HFFc6 (cell line): Measurements from ENCODE around the gene DYNLRB2. TPM values are rescaled to one million over a fixed set of nuclear protein-coding genes. Genes with fewer than 3 reads are reported as not detected.
A peak's percentile ranks its signal among the peaks of the same experiment; 100 is the strongest.

Experiments used
- DNase-seq: peaks from one replicate; pipeline ENCODE4 v3.0.0-alpha.2; 2018
- H3K27ac Mint-ChIP-seq: 2 replicates; pipeline ENCODE4 v1.8.0; 2020; ENCODE audit warnings: mild to moderate bottlenecking, mixed read lengths
- H3K27me3 Mint-ChIP-seq: 2 replicates; pipeline ENCODE4 v1.8.0; 2021; ENCODE audit warnings: mild to moderate bottlenecking, moderate library complexity, mixed read lengths; ENCODE audit not compliant: insufficient read depth
- H3K36me3 Mint-ChIP-seq: 2 replicates; pipeline ENCODE4 v1.8.0; 2021; ENCODE audit warnings: low read depth, mixed read lengths
- H3K4me1 Mint-ChIP-seq: 2 replicates; pipeline ENCODE4 v1.8.0; 2020; ENCODE audit warnings: low read depth, mixed read lengths
- H3K4me3 Mint-ChIP-seq: 2 replicates; pipeline ENCODE4 v1.8.0; 2020; ENCODE audit warnings: mild to moderate bottlenecking, moderate library complexity, mixed read lengths
- H3K9me3 Mint-ChIP-seq: 2 replicates; pipeline ENCODE4 v1.8.0; 2020; ENCODE audit warnings: mild to moderate bottlenecking, mixed read lengths
- long read RNA-seq: library from polyadenylated mRNA; unstranded; transcript quantifications from one replicate; pipeline ENCODE4 v2.0.0, GENCODE V29; 2019
- total RNA-seq, 6 experiments: library from RNA; stranded (reverse); fragmentation: NEBNext Ultra II Directional; extraction: Animal tissue kit (Norgen Biotek cat#: 25700); gene quantifications; 2 replicates in 1 of 6; 3 replicates in 5 of 6; pipeline ENCODE4 v1.2.3, GENCODE V29; 2021
- TF ChIP-seq, protein P1 (sequence below): fragments of 200-600 bp; sonication (generic); IDR thresholded peaks from 2 replicates; pipeline ENCODE4 v1.5.0; 2021; ENCODE audit warnings: antibody characterized with exemption, mild to moderate bottlenecking

Gene DYNLRB2
- under 1 TPM in 1 of 6 experiments, not detected in 5; 0.52 TPM for total RNA-seq
- long read RNA-seq = 0 reads

DNA sequence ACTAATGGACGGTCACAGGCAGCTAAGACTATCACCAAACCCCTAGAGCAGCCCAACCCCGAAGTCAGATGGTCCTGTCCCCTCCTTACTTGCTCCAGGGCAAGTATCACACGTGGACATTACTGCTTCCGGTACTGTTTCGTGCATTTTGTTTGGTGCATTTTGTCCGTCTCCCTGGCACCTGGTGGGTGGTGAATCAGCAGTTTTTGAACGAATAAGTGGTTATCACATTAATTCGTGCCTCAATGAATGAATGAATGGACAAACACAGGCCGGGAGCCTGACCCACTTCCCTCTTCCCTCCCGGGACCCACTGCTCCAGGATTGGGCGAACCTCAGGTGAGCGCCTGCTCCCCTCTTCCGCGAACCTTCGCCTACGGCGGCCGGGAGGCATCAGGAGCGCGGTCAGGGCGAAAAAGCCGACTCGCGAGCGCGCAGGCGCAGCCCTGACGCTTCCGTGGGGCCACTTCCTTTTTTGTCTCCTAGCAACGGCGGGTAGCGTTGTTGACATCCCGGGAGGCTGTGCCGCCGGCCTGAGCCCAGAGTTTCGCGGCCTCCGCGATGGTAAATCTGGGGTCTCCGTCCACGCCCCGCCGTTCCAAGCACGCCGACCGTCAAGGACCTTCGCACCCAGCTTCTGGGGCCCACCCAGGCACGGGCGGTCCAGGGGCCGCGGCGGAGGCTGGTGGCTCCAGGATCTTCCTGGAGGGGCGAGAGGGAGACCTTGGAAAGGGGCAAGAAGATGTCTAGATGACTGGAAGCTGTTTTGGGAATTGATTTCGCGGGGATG is at the start of gene DYNLRB2:
Gene DYNLRB2 (plus strand): TSS at position 478 of the 790 bp plus-strand sequence. CDS start 84 bp downstream, at position 562.
- peak within 1 kb of the TSS; percentile 94 for H3K4me3 Mint-ChIP-seq
- H3K9me3 Mint-ChIP-seq = no peaks in the 10 kb centered on the region
- DNase-seq = peak; percentile 83
- peak within 1 kb of the TSS; percentile 89 for H3K27ac Mint-ChIP-seq
- peaks cover 19% of the 10 kb centered on the region for H3K4me1 Mint-ChIP-seq
- peaks cover 4% of the 10 kb centered on the region for H3K27me3 Mint-ChIP-seq
- TF ChIP-seq, protein P1, sequence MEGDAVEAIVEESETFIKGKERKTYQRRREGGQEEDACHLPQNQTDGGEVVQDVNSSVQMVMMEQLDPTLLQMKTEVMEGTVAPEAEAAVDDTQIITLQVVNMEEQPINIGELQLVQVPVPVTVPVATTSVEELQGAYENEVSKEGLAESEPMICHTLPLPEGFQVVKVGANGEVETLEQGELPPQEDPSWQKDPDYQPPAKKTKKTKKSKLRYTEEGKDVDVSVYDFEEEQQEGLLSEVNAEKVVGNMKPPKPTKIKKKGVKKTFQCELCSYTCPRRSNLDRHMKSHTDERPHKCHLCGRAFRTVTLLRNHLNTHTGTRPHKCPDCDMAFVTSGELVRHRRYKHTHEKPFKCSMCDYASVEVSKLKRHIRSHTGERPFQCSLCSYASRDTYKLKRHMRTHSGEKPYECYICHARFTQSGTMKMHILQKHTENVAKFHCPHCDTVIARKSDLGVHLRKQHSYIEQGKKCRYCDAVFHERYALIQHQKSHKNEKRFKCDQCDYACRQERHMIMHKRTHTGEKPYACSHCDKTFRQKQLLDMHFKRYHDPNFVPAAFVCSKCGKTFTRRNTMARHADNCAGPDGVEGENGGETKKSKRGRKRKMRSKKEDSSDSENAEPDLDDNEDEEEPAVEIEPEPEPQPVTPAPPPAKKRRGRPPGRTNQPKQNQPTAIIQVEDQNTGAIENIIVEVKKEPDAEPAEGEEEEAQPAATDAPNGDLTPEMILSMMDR = no peak
- peaks cover 4% of the 10 kb centered on the region; the same call in 1 of the 2 replicates for H3K36me3 Mint-ChIP-seq

DNA sequence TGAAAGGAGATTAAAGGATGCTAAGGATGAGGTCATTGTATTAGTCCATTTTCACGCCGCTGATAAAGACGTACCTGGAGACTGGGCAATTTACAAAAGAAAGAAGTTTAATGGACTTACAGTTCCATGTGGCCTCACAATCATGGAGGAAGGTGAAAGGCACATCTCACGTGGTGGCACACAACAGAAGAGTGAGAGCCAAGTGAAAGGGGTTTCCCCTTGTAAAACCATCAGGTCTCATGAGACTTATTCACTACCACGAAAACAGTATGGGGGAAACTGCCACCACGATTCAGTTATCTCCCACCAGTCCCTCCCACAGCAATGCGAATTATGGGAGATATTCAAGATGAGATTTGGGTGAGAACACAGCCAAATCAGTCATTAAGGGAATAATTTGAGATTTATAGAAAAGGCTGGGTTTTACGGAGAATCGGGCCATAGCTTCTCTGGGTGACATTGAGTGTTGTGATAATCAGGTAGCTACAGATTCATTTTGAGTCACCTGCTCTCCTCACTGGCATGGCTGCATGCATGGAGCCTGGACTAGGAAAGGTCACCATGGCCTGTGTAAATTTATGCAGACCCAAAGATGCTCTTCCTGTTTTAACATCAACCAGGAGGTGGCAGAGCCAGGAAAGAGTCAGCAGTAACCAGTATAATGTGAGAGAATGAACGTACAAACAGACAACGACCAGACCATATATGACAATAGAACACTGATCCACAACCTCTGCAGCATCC is 40.5 kb upstream of the DYNLRB2 start:
- Mint-ChIP-seq H3K4me1 (no peaks in the 10 kb centered on the region), H3K4me3 (no peak overlapping the region), H3K27ac (no peak overlapping the region), H3K27me3 (peaks cover 3% of the 10 kb centered on the region), H3K9me3 (no peaks in the 10 kb centered on the region), H3K36me3 (no peaks in the 10 kb centered on the region)
- TF ChIP-seq, protein P1 = no peak
- no peak for DNase-seq

- no peak overlapping the region for H3K4me3 Mint-ChIP-seq
- TF ChIP-seq, protein P1 = no peak
- H3K9me3 Mint-ChIP-seq = no peaks in the 10 kb centered on the region
- H3K36me3 Mint-ChIP-seq = no peaks in the 10 kb centered on the region
- peaks cover 6% of the 10 kb centered on the region for H3K27me3 Mint-ChIP-seq
- no peak overlapping the region for H3K27ac Mint-ChIP-seq
- no peak for DNase-seq
- no peaks in the 10 kb centered on the region for H3K4me1 Mint-ChIP-seq
Observed at GRCh38 chr16:80500961-80501525, 39.8 kb upstream of the DYNLRB2 start.

DNA sequence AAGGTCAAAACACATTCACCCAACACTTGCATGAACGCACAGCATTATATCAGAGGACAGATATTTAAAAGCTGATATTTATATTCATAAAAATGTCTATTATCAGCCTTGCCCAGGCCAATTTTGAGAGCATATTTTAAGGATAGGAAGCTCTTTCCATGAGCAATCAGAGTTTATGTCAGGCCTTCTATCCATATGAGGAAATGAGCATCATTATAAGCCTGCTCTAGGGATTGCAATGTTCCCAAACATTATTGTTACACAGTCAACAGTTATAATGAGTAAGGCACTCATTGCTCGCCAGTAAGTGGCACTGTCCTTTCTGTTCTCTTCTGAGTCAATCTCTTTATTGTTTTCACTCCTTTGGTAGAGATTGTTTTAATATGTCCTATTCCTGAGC is 37.7 kb upstream of the DYNLRB2 start:
- Mint-ChIP-seq H3K9me3 (no peaks in the 10 kb centered on the region), H3K27ac (no peak overlapping the region), H3K27me3 (peaks cover 3% of the 10 kb centered on the region), H3K4me3 (no peak overlapping the region), H3K4me1 (no peaks in the 10 kb centered on the region), H3K36me3 (no peaks in the 10 kb centered on the region)
- TF ChIP-seq, protein P1 = no peak
- DNase-seq = no peak

DNA sequence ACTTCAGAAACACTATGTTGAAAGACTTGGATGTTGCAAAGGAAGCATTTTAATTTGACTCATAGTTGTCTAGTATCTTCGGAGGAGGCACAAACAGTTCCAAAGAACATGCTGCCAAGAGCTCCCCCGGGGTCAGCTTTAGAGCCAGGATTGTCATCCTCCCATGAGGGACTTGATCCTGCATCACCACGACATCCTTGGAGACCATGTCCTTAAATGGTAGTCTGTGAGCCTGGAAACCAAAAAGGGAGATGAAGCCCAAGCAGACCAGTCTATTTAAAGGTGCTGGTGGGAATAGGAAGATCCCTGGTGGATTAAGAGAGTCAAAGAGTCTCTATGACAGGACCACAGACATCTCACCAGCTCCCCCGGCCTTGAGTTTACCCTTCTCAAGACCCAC is 33.3 kb upstream of the DYNLRB2 start:
- H3K27ac Mint-ChIP-seq = no peak overlapping the region
- DNase-seq = no peak
- H3K4me1 Mint-ChIP-seq = no peaks in the 10 kb centered on the region
- no peaks in the 10 kb centered on the region for H3K36me3 Mint-ChIP-seq
- no peaks in the 10 kb centered on the region for H3K9me3 Mint-ChIP-seq
- TF ChIP-seq, protein P1 = no peak
- peaks cover 8% of the 10 kb centered on the region for H3K27me3 Mint-ChIP-seq
- no peak overlapping the region for H3K4me3 Mint-ChIP-seq
